Thyroid gland (tissue), 4 donors: ENCODE results near the gene SARNP. TPM values are rescaled to one million over a fixed set of nuclear protein-coding genes. Genes with fewer than 3 reads are reported as not detected.

Experiments
- DNase-seq, 2 donors: peaks; one replicate each; pipeline ENCODE4 v3.0.0-alpha.2; 2019
- H3K27ac ChIP-seq, 3 donors: fragments of 200-600 bp; sonication (generic); 1 replicate in 2 of 3; 2 replicates in 1 of 3; pipeline ENCODE4 v1.5.1; 2016 to 2019; ENCODE audit warnings: mild to moderate bottlenecking in 1 of 3, moderate library complexity in 1 of 3
- H3K27me3 ChIP-seq: fragments of 200-600 bp; sonication (generic); one replicate; pipeline ENCODE4 v1.5.1; 2019
- H3K36me3 ChIP-seq, 2 donors: fragments of 200-600 bp; sonication (generic); one replicate each; pipeline ENCODE4 v1.5.1; 2016 to 2019
- H3K4me1 ChIP-seq, 2 donors: fragments of 200-600 bp; sonication (generic); one replicate each; pipeline ENCODE4 v1.5.1; 2017 to 2019
- H3K4me3 ChIP-seq, 3 donors: fragments of 200-600 bp; sonication (generic); replicated peaks in 1 of 3; 1 replicate in 2 of 3; 2 replicates in 1 of 3; pipeline ENCODE4 v1.5.1; 2016; ENCODE audit warnings: mild to moderate bottlenecking in 1 of 3
- H3K9me3 ChIP-seq: fragments of 200-600 bp; sonication (generic); one replicate; pipeline ENCODE4 v1.5.1; 2017
- POLR2A ChIP-seq, 2 donors: fragments of 450-650 bp; IDR thresholded peaks; one replicate each; pipeline ENCODE4 v1.6.1; 2017; ENCODE audit warnings: antibody characterized with exemption in 2 of 2, mild to moderate bottlenecking in 2 of 2, moderate library complexity in 1 of 2
- WGBS, 2 donors: methylation state at CpG; one replicate each; pipeline ENCODE4 v1.1.5; 2017; 5-methylcytosine and 5-hydroxymethylcytosine counted together
- intact Hi-C: fragments of 100-400 bp; cut with DNase I; formaldehyde crosslinking; loops from one replicate; pipeline ENCODE4 v1.15.1; 2023
- total RNA-seq, 4 donors: library from RNA; depleted of rRNA; stranded (reverse); fragments of >200 nt; gene quantifications; one replicate each; pipeline ENCODE4 v1.2.3, GENCODE V29; 2016
- TF ChIP-seq, protein P1 (sequence below), 6 experiments: fragments of 200-600 bp in 3 of 6; fragments of 450-650 bp in 3 of 6; sonication (generic) in 3 of 6; IDR thresholded peaks; one replicate each; pipeline ENCODE4 v1.5.1; 2016 to 2019; ENCODE audit warnings: antibody characterized with exemption in 6 of 6, mild to moderate bottlenecking in 2 of 6, inconsistent platforms in 1 of 6, moderate library complexity in 1 of 6

Gene SARNP
- total RNA-seq, 4 donors from 2014 or later = 33.6 to 61.0 (median 52.3) TPM

DNA sequence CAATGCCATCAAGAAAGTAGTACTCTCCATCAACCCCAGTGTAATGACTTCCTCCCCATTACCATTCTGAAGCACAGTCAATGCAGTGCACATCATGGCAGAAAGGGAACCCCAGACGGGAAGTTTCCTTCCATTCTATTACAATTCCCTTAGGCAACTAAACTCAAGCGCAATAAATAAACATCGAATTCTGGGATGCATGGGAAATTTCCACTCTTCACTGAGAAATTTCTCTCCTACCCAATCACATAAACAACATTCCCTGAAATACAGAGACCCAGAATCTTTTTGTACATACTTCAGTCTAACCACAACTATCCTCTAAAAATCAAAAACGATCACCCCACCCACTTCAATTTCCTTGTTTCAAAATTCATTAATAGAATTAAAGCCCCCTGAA, 20.0 kb downstream of the SARNP start:
- no peaks in the 10 kb centered on the region for H3K9me3 ChIP-seq
- intact Hi-C loops = loop anchor here (5.0 kb wide), 1 partner anchor 55 kb away; the partner anchor contains the start of gene GDF11
- H3K36me3 ChIP-seq = peaks cover 34 to 48% of the 10 kb centered on the region in 2 donors
- TF ChIP-seq, protein P1, sequence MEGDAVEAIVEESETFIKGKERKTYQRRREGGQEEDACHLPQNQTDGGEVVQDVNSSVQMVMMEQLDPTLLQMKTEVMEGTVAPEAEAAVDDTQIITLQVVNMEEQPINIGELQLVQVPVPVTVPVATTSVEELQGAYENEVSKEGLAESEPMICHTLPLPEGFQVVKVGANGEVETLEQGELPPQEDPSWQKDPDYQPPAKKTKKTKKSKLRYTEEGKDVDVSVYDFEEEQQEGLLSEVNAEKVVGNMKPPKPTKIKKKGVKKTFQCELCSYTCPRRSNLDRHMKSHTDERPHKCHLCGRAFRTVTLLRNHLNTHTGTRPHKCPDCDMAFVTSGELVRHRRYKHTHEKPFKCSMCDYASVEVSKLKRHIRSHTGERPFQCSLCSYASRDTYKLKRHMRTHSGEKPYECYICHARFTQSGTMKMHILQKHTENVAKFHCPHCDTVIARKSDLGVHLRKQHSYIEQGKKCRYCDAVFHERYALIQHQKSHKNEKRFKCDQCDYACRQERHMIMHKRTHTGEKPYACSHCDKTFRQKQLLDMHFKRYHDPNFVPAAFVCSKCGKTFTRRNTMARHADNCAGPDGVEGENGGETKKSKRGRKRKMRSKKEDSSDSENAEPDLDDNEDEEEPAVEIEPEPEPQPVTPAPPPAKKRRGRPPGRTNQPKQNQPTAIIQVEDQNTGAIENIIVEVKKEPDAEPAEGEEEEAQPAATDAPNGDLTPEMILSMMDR (IDR thresholded peaks at IDR 0.05) = no peak
- TF ChIP-seq POLR2A (IDR thresholded peaks at IDR 0.05) = no peak
- no peaks in the 10 kb centered on the region for H3K27me3 ChIP-seq
- no peak overlapping the region for H3K4me3 ChIP-seq
- DNase-seq = no peak
- 79 to 85% methylated on average over 4 of the region's 4 CpGs for whole genome bisulfite sequencing, 2 donors
- H3K27ac ChIP-seq = no peak overlapping the region
- H3K4me1 ChIP-seq = no peaks in the 10 kb centered on the region

- 46 to 60% methylated on average over 5 of the region's 5 CpGs for WGBS, 2 donors
- Histone ChIP-seq H3K36me3 (peaks cover 34 to 47% of the 10 kb centered on the region in 2 donors), H3K27me3 (no peaks in the 10 kb centered on the region), H3K4me3 (no peak overlapping the region), H3K4me1 (no peaks in the 10 kb centered on the region), H3K27ac (no peak overlapping the region), H3K9me3 (no peaks in the 10 kb centered on the region)
- intact Hi-C loops = loop anchor here (5.0 kb wide), 1 partner anchor 55 kb away; the partner anchor contains the start of gene GDF11
- peak; percentile 36 to 38 for DNase-seq
- TF ChIP-seq POLR2A (IDR thresholded peaks at IDR 0.05) = no peak
- TF ChIP-seq, protein P1 (IDR thresholded peaks at IDR 0.05) = peak in 3 of 6 experiments; percentile 47 to 58 (median 51)
These were observed 20.5 kb downstream of the SARNP start for GRCh38 chr12:55797068-55797467.

DNA sequence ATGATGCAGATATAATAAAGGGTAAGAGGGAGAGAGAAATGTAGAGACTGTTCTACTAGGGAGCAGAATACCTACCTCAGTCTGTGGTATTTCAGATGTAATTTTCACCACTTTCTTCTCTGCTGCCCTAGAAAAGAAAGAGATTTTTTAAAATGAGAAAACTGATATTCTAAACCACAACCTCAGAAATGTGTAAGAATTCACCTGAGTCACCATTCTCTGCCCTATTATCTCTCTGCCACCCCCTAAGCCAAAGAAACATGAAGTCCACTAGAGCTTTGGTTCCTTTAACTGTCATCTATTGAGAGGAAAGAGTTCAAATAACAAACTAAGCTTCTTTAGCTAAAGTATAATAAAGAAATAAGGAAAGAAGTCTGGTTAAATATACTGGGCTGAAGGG, 21.6 kb downstream of the SARNP start:
- TF ChIP-seq POLR2A (IDR thresholded peaks at IDR 0.05) = no peak
- TF ChIP-seq, protein P1 (IDR thresholded peaks at IDR 0.05) = no peak
- H3K36me3 ChIP-seq = peaks cover 27 to 42% of the 10 kb centered on the region in 2 donors
- intact Hi-C loops = loop anchor here (5.0 kb wide), 1 partner anchor 54 kb away; the partner anchor contains the start of gene GDF11
- no peaks in the 10 kb centered on the region for H3K27me3 ChIP-seq
- H3K27ac ChIP-seq = no peak overlapping the region
- H3K9me3 ChIP-seq = no peaks in the 10 kb centered on the region
- H3K4me1 ChIP-seq = no peaks in the 10 kb centered on the region
- DNase-seq = no peak
- no peak overlapping the region for H3K4me3 ChIP-seq

DNA sequence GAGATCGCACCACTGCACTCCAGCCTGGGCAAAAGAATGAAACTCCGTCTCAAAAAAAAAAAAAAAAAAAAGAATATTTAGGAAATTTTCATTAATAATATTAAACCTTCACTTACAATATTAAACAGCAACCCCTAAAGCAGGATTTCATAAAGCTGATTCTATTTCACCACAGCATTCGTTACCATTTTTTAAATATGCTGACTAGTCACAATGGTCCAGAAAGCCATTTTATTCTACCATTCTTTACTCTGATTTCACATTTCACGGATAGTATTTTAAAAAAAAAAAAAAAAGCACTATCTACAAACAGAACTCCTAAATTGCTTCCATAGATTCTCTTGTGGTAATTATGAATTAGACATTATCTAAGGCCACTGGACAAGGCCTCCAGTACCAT, 27.6 kb downstream of the SARNP start:
- peaks cover 43 to 47% of the 10 kb centered on the region in 2 donors for H3K36me3 ChIP-seq

GRCh38 chr12:55789171-55789570, 28.4 kb downstream of the SARNP start:
- peaks cover 39 to 43% of the 10 kb centered on the region in 2 donors for H3K36me3 ChIP-seq
- intact Hi-C loops = no loop called here
- no peak overlapping the region for H3K4me3 ChIP-seq
- no peaks in the 10 kb centered on the region for H3K4me1 ChIP-seq
- WGBS, 2 donors = 89 to 96% methylated on average over 2 of the region's 2 CpGs
- no peaks in the 10 kb centered on the region for H3K9me3 ChIP-seq
- TF ChIP-seq, protein P1 (IDR thresholded peaks at IDR 0.05) = no peak
- no peak for TF ChIP-seq POLR2A (IDR thresholded peaks at IDR 0.05)
- no peaks in the 10 kb centered on the region for H3K27me3 ChIP-seq
- DNase-seq = no peak
- peak overlapping the region in 1 of 3 donors; percentile 8 for H3K27ac ChIP-seq

More for the DNA sequence above, 27.6 kb downstream of the SARNP start:
- no peak for TF ChIP-seq POLR2A (IDR thresholded peaks at IDR 0.05)
- TF ChIP-seq, protein P1 (IDR thresholded peaks at IDR 0.05) = no peak
- Histone ChIP-seq H3K27ac (no peak overlapping the region), H3K4me3 (no peak overlapping the region), H3K4me1 (no peaks in the 10 kb centered on the region), H3K27me3 (no peaks in the 10 kb centered on the region), H3K9me3 (no peaks in the 10 kb centered on the region)
- no peak for DNase-seq
- intact Hi-C loops = no loop called here
- WGBS, 2 donors = 93 to 96% methylated on average over 4 of the region's 4 CpGs
